Loucy (cell line): ENCODE results near the gene BEST4.
A peak's percentile ranks its signal among the peaks of the same experiment; 100 is the strongest.

Experiments
- H2AFZ ChIP-seq: fragments of 200-600 bp; sonication (generic); 2 replicates; pipeline ENCODE4 v1.6.0; 2016; ENCODE audit warnings: antibody characterized with exemption, mild to moderate bottlenecking, low read length, moderate library complexity
- H3F3A ChIP-seq: fragments of 200-600 bp; 2 replicates; pipeline ENCODE4 v1.6.0; 2016; ENCODE audit warnings: antibody characterized with exemption, low read depth, mild to moderate bottlenecking
- H3K27me3 ChIP-seq: fragments of 200-600 bp; sonication (generic); 2 replicates; pipeline ENCODE4 v1.6.1; 2014; ENCODE audit warnings: low read length, mild to moderate bottlenecking; ENCODE audit not compliant: insufficient read depth, poor library complexity, severe bottlenecking
- H3K36me3 ChIP-seq: fragments of 200-600 bp; sonication (generic); 2 replicates; pipeline ENCODE4 v1.6.1; 2016; ENCODE audit warnings: low read length; ENCODE audit not compliant: insufficient read depth
- H3K4me1 ChIP-seq: fragments of 200-600 bp; sonication (generic); 2 replicates; pipeline ENCODE4 v1.5.1; 2014; ENCODE audit warnings: low read length, mild to moderate bottlenecking; ENCODE audit not compliant: insufficient read depth, poor library complexity, severe bottlenecking
- H3K4me2 ChIP-seq: fragments of 200-600 bp; sonication (generic); 2 replicates; pipeline ENCODE4 v1.6.0; 2014; ENCODE audit warnings: antibody characterized with exemption, low read length, low read depth, mild to moderate bottlenecking; ENCODE audit not compliant: poor library complexity, severe bottlenecking
- H3K4me3 ChIP-seq: fragments of 200-600 bp; sonication (generic); 2 replicates; pipeline ENCODE4 v1.5.1; 2014; ENCODE audit warnings: low read length, mild to moderate bottlenecking, mixed read lengths; ENCODE audit not compliant: poor library complexity, severe bottlenecking
- H3K79me2 ChIP-seq: fragments of 200-600 bp; sonication (generic); 2 replicates; pipeline ENCODE4 v1.6.1; 2014; ENCODE audit warnings: low read length; ENCODE audit not compliant: insufficient read depth
- H3K9ac ChIP-seq: fragments of 200-600 bp; sonication (generic); 2 replicates; pipeline ENCODE4 v1.6.0; 2014; ENCODE audit warnings: mild to moderate bottlenecking, low read depth, low read length, moderate library complexity; ENCODE audit not compliant: poor library complexity, severe bottlenecking
- H3K9me2 ChIP-seq: fragments of 200-600 bp; sonication (generic); replicated peaks from 2 replicates; pipeline ENCODE4 v1.6.1; 2016; ENCODE audit warnings: low read depth, low read length, mixed read lengths
- H3K9me3 ChIP-seq: fragments of 200-600 bp; sonication (generic); 2 replicates; pipeline ENCODE4 v1.6.1; 2014; ENCODE audit warnings: mild to moderate bottlenecking, antibody characterized with exemption, low read length, low read depth; ENCODE audit not compliant: insufficient read depth
- H4K20me1 ChIP-seq: fragments of 200-600 bp; sonication (generic); 2 replicates; pipeline ENCODE4 v1.6.0; 2014; ENCODE audit warnings: antibody characterized with exemption, low read length, mild to moderate bottlenecking; ENCODE audit not compliant: insufficient read depth, poor library complexity, severe bottlenecking
- CTCF ChIP-seq: fragments of 200-600 bp; sonication (generic); conservative IDR thresholded peaks from 2 replicates; pipeline ENCODE4 v1.5.1; 2014; ENCODE audit warnings: mild to moderate bottlenecking, antibody characterized with exemption, low read length
- EZH2phosphoT487 ChIP-seq: fragments of 200-600 bp; IDR thresholded peaks from 2 replicates; pipeline ENCODE4 v1.6.1; 2018; ENCODE audit warnings: antibody characterized with exemption, mild to moderate bottlenecking, moderate library complexity, borderline replicate concordance

The BEST4 gene

GRCh38 chr1:44777547-44777946 lies 10.4 kb downstream of the BEST4 start:
- Histone ChIP-seq H2AFZ (no peak overlapping the region), H3K9me3 (no peaks in the 10 kb centered on the region), H3F3A (no peaks in the 10 kb centered on the region), H4K20me1 (peaks cover 48% of the 10 kb centered on the region), H3K9ac (peak overlapping the region; percentile 98), H3K79me2 (peaks cover 65% of the 10 kb centered on the region), H3K4me3 (peak overlapping the region; percentile 98), H3K4me1 (peaks cover 22% of the 10 kb centered on the region), H3K4me2 (peak overlapping the region; percentile 98), H3K27me3 (peaks cover 14% of the 10 kb centered on the region), H3K36me3 (peaks cover 50% of the 10 kb centered on the region), H3K9me2 (no peaks in the 10 kb centered on the region)
- no peak for TF ChIP-seq CTCF
- TF ChIP-seq EZH2phosphoT487 = no peak

GRCh38 chr1:44776730-44777068 lies 11.3 kb downstream of the BEST4 start:
- Histone ChIP-seq H2AFZ (no peak overlapping the region), H4K20me1 (peaks cover 48% of the 10 kb centered on the region), H3K27me3 (peaks cover 14% of the 10 kb centered on the region), H3K79me2 (peaks cover 65% of the 10 kb centered on the region), H3K4me1 (peaks cover 22% of the 10 kb centered on the region), H3K9me2 (no peaks in the 10 kb centered on the region), H3K4me2 (peak overlapping the region; percentile 98), H3K9ac (peak overlapping the region; percentile 98), H3K4me3 (peak overlapping the region; percentile 98), H3K9me3 (no peaks in the 10 kb centered on the region), H3F3A (no peaks in the 10 kb centered on the region), H3K36me3 (peaks cover 49% of the 10 kb centered on the region)
- TF ChIP-seq CTCF (no peak), EZH2phosphoT487 (no peak)

DNA sequence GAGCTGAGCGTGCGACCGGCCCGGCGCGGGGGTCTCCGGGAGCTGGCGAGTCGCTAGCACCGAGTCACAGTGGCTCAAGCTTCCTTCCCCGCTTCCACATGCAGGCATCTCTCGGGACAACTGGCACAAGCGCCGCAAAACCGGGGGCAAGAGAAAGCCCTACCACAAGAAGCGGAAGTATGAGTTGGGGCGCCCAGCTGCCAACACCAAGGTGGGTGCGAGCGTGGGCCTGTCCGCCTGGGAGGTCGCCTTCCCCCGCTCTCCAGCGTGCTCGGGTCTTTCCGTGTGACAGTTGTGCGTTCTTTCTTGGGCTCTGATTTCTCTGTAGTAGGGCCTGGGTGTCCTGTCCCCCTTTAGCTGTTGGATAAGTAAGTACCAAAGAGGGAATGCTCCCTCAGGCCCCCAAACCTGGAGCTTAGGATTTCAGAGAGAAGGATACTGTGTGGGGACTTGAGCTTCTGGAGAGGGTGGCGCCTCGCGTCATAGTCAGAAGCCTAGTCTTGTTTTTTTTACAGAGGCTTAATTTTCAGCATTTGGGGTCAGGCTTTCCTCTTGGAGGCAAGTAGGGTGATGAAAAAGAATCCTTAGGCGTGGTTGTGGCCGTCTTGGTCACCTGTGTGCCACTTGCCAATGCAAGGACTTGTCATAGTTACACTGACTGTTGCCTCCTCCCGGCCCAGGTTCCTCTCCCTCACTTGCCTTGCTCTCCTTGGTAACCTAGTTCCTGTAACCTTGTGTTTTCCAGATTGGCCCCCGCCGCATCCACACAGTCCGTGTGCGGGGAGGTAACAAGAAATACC lies 11.8 kb downstream of the BEST4 start:
- Histone ChIP-seq H3K9me2 (no peaks in the 10 kb centered on the region), H4K20me1 (peaks cover 46% of the 10 kb centered on the region), H3F3A (no peaks in the 10 kb centered on the region), H3K27me3 (peaks cover 14% of the 10 kb centered on the region), H3K4me2 (peak overlapping the region; percentile 98), H3K79me2 (peaks cover 65% of the 10 kb centered on the region), H3K4me1 (peaks cover 22% of the 10 kb centered on the region), H3K9me3 (no peaks in the 10 kb centered on the region), H3K9ac (peak overlapping the region; percentile 98), H3K36me3 (peaks cover 43% of the 10 kb centered on the region), H3K4me3 (peak overlapping the region; percentile 98), H2AFZ (no peak overlapping the region)
- TF ChIP-seq EZH2phosphoT487 = no peak
- no peak for TF ChIP-seq CTCF
